ENCODE results near the gene LMBRD1. TPM values are rescaled to one million over a fixed set of nuclear protein-coding genes. Genes with fewer than 3 reads are reported as not detected.

The LMBRD1 gene
- total RNA-seq, 1 experiment from 2014 or later = 17.0 TPM

- no peaks in the 10 kb centered on the region for H3K79me2 ChIP-seq (ENCODE audit: insufficient read depth, low read length)
- H4K91ac ChIP-seq (ENCODE audit: insufficient read length, low read depth, low read length) = no peak overlapping the region
- no peaks in the 10 kb centered on the region for H3K4me1 ChIP-seq (ENCODE audit: insufficient read depth, low read length)
- no peak overlapping the region for H2AK5ac ChIP-seq (ENCODE audit: insufficient read length, low read length)
- Mint-ChIP-seq H3K4me3 (no peak overlapping the region), H3K4me1 (no peaks in the 10 kb centered on the region), H3K27me3 (ENCODE audit: low read depth) (no peaks in the 10 kb centered on the region), H3K36me3 (ENCODE audit: insufficient read depth in 1 of 3, low read depth in 3 of 3) (peaks cover 0 to 6% (median 2%) of the 10 kb centered on the region in 3 experiments; a peak in 1 of 7 replicates), H3K9me3 (no peaks in the 10 kb centered on the region), H3K27ac (no peak overlapping the region)
- no peak overlapping the region for H2AFZ ChIP-seq (ENCODE audit: low read length)
- no peaks in the 10 kb centered on the region for H3K79me1 ChIP-seq (ENCODE audit: insufficient read depth, low read depth, low read length, poor library complexity, severe bottlenecking)
- H2BK5ac ChIP-seq (ENCODE audit: insufficient read length, low read length) = no peak overlapping the region
- H3K9me3 ChIP-seq (ENCODE audit: control insufficient read depth, low read depth, low read length) = no peaks in the 10 kb centered on the region
- H3K14ac ChIP-seq (ENCODE audit: insufficient read depth, low read length) = no peak overlapping the region
- no peaks in the 10 kb centered on the region for H4K20me1 ChIP-seq (ENCODE audit: control insufficient read depth, insufficient read depth, insufficient read length)
- H4K5ac ChIP-seq (ENCODE audit: insufficient read length, low read depth, low read length) = no peak overlapping the region
- no peak overlapping the region for H4K8ac ChIP-seq (replicated peaks; ENCODE audit: insufficient read length, low read depth, low read length)
- no peak overlapping the region for H3K4me2 ChIP-seq (ENCODE audit: insufficient read depth, insufficient read length, low read length)
- H2BK15ac ChIP-seq (ENCODE audit: low read depth, low read length) = no peak overlapping the region
- WGBS (ENCODE audit: extremely low coverage, insufficient read length, low lambda C conversion rate) = no CpG with 5 or more reads among the region's 1 CpG
- H3K27me3 ChIP-seq (ENCODE audit: insufficient read depth, low read length) = no peaks in the 10 kb centered on the region
- no peak overlapping the region for H3K27ac ChIP-seq (ENCODE audit: insufficient read length, low read depth, low read length)
- H3K23ac ChIP-seq (ENCODE audit: insufficient read length, low read depth, low read length) = no peak overlapping the region
- no peak overlapping the region for H3K9ac ChIP-seq (ENCODE audit: extremely low read depth, insufficient read length, low read length)
- H2BK12ac ChIP-seq (ENCODE audit: insufficient read length, low read depth, low read length) = no peak overlapping the region
- H3K4ac ChIP-seq (ENCODE audit: low read depth, low read length) = no peak overlapping the region
- no peak for DNase-seq
- H3T11ph ChIP-seq (ENCODE audit: low read length) = no peak overlapping the region
- no peak overlapping the region for H3K56ac ChIP-seq (ENCODE audit: insufficient read length, low read depth, low read length)
- no peaks in the 10 kb centered on the region for H3K23me2 ChIP-seq (ENCODE audit: insufficient read length, low read depth, low read length, poor library complexity, severe bottlenecking)
- no peak overlapping the region for H2BK120ac ChIP-seq (ENCODE audit: low read depth, low read length, poor library complexity, severe bottlenecking)
- TF ChIP-seq, protein P1, sequence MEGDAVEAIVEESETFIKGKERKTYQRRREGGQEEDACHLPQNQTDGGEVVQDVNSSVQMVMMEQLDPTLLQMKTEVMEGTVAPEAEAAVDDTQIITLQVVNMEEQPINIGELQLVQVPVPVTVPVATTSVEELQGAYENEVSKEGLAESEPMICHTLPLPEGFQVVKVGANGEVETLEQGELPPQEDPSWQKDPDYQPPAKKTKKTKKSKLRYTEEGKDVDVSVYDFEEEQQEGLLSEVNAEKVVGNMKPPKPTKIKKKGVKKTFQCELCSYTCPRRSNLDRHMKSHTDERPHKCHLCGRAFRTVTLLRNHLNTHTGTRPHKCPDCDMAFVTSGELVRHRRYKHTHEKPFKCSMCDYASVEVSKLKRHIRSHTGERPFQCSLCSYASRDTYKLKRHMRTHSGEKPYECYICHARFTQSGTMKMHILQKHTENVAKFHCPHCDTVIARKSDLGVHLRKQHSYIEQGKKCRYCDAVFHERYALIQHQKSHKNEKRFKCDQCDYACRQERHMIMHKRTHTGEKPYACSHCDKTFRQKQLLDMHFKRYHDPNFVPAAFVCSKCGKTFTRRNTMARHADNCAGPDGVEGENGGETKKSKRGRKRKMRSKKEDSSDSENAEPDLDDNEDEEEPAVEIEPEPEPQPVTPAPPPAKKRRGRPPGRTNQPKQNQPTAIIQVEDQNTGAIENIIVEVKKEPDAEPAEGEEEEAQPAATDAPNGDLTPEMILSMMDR (conservative IDR thresholded peaks at IDR 0.05) = no peak
- H3K18ac ChIP-seq (ENCODE audit: insufficient read length, low read depth, low read length) = no peak overlapping the region
- no peak overlapping the region for H2BK20ac ChIP-seq (ENCODE audit: low read depth, low read length, poor library complexity, severe bottlenecking)
These were observed 91.9 kb downstream of the LMBRD1 start for GRCh38 chr6:69704916-69705315.

Measured in H9 (cell line).